Astrocyte of the hippocampus (primary cell): Measurements from ENCODE around the gene PLXDC1.
"Not testable (repeated sequence)": the region's sequence is repeated elsewhere in the genome, so short reads cannot be mapped to it uniquely, and the experiment has no call there.

Experiments used
- DNase-seq: peaks from one replicate; pipeline ENCODE4 v3.0.0; 2011; ENCODE audit warnings: low read depth, low spot score

The PLXDC1 gene

DNA sequence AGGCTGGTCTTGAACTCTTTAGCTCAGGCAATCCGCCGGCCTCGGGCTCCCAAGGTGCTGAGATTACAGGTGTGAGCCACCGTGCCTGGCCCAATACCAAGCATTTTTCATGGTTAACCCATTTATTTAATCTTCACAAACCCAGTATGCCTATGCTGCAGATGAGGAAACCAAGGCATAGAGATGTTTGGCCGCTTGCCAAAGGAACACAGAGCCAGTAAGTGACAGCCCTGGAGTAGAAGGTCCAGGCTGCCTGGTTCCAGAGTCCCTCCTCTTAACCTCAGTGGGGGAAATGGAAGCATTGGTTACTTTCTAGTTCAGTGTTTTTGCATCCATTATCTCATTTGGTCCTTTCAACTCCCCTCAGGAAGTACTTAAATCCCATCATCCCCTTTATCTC lies 29.9 kb upstream of the PLXDC1 start:
- DNase-seq: no peak

DNA sequence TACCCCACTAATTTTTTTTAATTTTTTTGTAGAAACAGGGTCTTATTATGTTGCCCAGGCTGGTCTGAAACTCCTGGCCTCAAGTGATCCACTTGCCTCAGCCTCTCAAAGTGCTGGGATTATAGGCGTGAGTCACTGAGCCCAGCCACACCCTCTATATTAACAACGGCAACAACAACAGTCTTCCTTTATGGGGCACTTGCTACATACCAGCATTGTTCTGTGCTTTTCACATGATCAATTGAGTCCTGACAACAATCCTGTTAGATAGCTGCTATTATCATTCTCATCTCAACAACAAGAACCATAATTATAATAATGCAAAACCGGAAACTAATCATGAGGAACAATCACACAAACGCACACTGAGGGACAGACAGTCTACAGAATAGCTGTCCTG lies 27.1 kb upstream of the PLXDC1 start:
- peak; percentile 34 for DNase-seq

DNA sequence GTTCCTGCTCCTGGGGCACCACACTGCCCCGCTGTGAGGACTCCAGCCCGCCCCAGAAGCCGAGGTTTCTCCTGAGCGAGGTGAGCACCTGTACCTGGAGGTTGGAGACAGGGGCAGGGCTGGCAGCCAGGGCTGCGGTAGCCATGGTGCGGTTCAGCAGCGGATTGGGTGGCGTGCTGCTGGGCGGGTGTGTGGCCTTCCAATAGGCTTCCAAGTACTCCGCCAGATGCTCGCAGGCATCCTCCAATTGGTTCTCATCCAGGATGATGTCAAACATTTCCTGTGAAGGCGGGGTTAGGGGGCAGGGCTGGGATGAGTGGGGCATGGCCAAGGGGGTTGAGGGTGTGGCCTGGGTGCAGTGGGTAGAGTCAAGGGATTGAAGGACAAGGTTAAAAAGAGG lies 25.8 kb upstream of the PLXDC1 start:
- DNase-seq: no peak

DNA sequence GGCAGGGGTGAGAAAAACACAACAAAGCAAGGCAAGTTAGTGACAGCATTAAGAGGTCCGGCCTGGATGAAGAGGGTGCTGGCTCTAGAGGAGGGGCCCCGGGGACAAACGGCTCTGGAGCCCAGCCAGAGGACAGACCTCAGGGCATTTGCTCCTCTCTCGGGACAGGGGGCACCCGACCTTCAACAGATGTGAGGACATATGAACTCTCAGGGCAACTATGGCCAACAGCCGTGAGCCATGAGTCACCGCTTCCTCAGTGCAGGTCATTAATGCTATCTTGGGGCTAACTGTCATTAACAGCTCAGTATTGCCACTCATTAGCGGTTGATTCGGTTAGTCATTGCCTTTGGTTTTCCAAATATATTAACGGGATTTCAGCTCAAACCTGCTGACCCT lies 24.3 kb upstream of the PLXDC1 start:
- peak; percentile 27 for DNase-seq

DNA sequence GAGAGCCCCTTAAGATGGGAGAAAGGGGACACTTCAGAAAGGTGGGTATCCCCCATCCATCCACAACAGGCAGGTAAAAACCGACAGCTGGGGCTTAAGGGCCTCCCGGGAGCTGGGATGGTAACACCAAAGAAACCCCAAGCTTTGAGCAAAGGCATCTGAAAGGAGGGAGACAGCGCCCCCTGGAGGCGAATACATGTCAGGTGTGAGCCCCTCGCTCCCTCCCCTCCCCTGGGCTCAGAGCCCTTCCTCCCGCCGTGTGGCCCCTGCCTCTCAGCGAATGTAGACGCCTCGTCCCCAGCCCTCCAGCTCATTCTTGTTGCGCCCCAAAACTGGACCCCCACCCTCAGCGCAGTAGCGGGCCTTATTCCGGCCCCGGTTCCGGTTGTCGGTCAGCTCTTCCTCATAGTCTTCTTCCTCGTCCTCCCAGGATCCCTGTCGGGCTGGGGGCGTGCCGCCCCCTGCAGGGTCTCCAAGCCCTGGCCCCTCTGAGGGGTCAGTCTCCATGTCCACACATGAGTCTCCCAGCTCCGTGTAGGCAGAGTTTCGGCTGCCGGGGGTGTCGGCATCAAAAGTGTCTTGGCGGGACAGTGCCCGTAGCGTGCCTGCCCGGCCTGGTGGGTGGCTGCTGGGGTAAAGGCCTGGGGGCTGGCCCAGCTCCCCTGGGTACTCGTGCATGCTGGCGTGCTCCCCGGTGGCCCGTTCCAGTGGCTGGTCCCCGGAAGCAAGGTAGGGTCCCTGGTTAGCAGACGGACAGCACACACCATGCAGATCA lies 23.7 kb upstream of the PLXDC1 start:
- peak; percentile 73 for DNase-seq

DNA sequence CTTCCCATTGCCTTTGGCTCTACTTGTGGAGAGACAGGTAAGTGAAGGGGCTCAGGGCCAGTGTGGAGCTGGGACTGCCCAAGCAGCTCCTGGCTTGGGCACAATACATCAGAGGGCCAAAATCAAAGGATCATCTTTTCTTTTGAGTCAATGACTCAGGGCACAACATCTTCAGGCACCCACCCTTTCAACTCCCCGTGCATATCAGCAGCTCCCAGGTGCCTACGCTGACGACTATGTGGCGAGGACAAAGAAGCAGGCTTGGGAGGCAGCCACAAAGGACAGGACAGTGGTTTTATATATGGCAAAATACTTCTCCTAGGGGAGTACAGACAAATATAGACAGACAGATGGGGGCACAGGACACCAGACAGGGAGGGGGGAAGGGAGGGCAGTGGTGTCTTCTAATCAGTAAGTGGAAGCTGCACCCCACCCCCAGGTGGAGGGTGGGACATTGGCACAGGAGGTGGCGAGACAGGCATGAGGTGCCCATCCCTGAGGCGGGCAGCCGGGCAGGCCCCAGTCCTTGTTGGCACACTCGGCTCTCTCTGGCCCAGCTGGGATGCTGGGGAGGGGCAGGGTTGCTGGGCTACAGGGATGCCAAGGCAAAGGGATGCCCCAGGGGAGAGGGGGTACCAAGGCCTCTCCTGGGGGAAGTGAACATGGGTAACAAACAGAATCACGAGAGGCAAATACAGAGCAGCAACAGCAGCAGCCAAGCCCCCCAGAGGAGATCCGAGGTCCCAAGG lies 22.3 kb upstream of the PLXDC1 start:
- DNase-seq: no peak

DNA sequence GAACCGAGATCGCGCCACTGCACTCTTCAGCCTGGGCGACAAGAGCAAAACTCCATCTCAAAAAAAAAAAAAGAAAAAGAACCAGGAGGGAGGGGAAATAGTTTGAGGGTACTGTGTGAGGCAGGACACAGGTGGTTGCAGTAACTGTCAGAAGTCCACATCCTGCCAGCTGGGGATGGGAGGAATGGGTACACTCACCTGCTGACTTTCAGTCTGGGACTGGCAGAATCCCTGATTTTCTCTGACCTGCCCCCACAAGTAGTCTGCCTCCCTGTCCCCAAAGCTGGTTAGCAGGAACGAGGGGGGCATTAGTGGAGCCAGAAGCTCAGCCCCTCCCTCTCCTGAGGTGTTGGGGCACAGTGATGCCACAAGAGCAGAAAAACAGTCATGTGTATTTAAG lies 21.6 kb upstream of the PLXDC1 start:
- DNase-seq: no peak

DNA sequence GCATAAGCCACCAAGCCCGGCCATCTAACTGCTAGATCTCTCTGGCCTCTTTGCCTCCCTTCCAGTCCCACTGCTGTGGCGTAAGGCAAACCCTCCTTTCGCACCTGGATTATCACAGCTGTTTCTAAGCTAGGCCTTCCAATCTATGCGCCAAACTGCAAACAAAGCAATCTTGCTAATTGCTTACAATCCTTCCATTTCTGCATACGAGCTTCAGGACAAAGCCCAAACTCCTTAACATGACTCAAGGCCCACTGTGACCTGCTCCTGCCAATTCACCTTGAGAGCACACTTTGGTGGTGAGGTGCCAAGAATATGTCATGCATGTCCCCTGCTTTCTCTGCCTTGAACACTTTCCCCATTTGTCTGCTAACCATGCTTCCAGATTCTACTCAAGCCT lies 20.5 kb upstream of the PLXDC1 start:
- DNase-seq: no peak

DNA sequence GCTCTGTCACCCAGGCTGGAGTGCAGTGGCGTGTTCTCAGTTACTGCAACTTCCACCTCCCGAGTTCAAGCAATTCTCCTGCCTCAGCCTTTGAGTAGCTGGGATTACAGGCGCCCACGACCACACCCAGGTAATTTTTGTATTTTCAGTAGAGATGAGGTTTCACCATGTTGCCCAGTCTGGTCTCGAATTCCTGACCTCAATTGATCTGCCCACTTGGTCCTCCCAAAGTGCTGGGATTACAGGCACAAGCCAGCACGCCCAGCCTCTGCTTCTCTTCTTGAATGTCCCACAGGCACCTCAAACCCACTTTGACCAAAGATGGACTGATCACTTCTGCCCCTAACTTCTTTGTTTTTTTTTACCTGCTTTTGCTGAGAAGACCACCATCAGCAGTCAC lies 19.1 kb upstream of the PLXDC1 start:
- DNase-seq: no peak

DNA sequence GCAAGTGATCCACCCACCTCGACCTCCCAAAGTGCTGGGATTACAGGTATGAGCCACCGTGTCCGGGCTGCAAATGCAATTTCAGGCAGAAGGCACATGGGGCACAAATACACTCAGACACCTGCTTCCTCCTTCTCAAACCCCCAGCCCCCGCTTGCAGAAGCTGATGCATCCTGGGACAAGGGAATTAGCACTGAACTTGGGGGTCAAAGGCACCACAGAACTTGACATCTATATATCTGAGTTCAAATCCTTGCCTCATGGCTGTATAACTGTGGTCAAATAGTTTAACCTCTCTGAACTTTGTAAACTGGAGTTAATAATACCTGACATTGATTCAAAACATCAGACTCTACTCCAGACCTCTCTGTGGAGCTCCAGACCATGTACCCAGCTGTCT lies 18.7 kb upstream of the PLXDC1 start:
- no peak for DNase-seq

DNA sequence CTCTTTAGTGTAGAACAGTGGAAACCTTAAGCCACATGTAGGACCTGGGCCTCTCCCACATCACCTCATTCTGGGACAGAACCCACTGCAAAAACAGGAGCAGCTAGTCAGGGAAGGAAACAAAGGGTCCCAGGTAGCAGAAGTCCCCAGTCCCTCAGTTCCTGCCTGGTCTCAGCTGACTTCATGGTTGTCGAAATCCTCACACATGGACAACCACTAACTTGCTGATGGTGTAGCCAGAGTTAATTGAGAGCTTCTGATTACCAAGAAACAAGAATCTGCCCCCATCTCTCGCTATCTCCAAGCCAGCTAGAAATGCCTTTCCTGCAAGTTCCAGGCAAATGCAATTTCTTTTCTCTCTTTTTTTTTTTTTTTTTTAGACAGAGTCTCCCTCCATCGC lies 18.1 kb upstream of the PLXDC1 start:
- DNase-seq: no peak

DNA sequence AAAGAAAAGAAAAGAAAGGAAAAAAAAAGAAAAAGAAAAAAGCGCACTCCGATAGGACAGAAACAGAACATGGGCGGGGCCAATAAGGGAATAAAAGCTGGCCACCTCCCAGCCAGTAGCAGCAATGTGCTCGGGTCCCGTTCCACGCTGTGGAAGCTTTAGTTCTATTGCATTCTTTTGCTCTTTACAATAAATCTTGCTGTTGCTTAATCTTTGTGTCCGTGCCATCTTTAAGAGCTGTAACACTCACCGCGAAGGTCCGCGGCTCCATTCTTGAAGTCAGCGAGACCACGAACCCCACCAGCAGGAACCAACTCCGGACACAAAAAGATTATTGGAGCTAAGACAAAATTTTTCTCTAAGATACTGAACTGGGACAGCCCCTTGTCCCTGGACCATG lies 17.7 kb upstream of the PLXDC1 start:
- DNase-seq: no peak

DNA sequence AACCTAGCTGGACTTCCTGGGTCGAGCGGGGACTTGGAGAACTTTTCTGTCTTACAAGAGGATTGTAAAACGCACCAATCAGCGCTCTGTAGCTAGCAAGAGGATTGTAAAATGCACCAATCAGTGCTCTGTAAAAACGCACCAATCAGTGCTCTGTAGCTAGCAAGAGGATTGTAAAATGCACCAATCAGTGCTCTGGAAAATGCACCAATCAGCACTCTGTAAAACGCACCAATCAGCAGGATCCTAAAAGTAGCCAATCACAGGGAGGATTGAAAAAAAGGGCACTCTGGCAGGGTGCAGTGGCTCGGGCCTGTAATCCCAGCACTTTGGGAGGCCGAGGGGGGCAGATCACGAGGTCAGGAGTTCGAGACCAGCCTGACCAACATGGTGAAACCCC lies 17.1 kb upstream of the PLXDC1 start:
- not testable (repeated sequence) for DNase-seq

DNA sequence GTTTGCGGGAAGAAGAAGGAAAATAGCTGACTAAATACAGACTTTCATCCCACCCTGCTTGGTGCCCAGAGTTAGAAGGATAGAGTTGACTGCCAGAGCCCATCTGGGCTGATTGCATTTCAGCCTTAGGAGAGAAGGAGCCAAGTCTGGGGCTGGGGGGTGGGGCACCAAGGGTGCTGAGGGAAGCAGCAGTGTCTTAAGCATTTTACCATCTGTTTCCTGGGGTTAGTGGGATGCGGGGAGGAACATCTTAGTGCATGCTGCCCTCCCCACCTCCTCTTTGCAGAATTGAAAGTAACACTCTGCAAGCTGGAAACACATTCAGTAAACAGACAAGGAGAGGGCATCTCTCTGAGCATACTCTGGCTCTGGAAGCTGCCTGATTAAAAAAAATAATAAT lies 16.0 kb upstream of the PLXDC1 start:
- DNase-seq: no peak

DNA sequence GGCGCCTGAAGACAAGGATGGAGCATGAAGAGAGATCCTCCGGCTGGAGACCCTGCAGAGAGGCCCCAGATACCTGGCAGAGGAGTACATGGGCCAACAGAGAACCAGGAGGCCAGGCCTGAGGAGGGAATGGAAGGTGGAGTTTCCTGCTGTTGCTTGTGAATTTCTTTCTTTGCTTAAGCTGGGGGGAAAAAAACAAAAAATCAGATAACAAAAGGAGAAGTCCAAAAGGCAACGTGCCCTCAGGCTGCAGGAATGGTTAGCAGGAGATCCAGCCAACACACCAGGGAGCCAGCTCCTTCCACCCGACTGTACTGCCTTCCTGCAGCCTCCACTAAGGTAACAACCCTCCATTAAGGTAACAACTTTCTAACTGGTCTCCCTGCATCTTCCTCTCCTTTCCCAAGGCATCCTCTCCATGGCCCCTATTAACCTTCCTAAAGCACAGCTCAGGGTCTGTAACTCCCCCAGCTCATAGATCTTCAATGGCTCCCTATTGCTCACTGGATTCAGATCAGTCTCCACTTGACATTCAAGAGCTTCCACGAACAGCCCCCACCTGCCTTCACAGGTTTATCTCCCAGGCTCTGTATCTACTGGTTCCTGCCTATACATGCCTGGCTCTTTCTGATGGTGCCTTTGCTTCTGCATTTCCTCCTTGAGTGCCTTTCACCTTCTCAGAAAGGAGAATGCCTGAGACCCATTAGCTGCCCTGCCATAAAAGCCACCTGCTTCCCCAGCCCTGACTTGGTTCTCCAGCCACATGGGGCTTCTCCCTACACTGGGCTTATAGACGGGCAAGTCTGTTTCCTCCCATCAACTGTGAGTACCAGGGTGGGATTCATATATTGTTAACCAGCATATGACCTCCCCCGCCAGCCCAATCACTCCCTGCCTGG lies 15.2 kb upstream of the PLXDC1 start:
- no peak for DNase-seq

DNA sequence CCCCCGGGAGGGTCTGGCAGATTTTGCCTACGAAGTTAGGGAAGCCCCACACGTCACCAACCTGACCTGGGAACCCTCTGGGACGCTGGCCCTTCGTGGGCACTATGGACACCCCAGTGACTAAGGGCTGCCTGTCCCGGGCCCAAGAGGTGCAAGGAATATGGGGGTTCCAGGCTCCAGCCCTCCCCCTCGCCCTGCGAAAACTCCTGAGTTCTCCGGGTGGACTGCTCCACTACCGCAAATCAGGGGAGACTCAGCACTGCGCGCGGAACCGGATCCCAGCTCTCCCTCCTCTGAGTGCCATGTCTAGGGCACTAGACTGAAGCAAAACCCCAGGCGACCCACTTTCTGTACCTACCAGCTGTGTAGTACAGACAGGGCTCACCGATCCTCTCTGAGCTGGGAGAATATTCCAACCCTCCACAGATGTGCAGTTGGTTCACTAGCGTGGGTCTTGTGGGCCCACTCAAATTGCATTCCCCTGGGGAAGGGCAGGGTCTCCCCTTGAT lies 14.5 kb upstream of the PLXDC1 start, which contains the start of gene ARL5C:
TSS of gene ARL5C (minus strand) at position 321 of the 509 bp plus-strand sequence. CDS start 401 bp downstream, outside the sequence.
- no peak for DNase-seq

DNA sequence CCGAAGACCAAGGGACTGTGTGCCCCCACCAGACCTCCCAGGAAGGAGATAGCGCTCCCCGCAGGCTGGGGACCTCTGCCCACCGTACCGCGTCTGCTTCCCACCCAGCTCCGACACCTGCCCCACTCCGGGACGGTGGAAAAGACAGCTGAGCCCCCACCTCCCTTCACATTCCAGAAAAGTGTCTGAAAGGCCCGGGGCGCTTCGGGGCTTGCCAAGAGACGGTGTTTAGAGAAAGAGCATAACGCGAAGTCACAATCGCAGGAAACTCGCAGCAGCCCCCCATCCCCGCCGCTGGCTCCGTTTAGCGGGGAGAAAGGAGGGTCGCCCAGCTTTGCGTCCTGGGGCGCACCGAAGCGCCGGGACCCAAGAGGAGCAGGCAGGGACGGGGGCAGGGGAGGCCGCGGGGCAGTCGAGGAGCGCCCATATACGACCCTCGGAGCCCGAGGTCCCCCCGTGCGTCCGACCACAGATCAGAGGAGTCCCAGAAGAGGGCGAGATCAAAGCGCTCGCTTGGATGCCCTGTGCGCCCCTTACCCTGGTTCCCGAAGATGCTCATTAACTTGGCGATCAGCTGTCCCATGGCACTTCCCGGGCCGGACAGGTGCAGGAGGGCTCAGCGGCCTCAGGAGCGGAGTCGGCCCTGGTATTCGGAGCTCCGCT lies 13.9 kb upstream of the PLXDC1 start:
- no peak for DNase-seq

DNA sequence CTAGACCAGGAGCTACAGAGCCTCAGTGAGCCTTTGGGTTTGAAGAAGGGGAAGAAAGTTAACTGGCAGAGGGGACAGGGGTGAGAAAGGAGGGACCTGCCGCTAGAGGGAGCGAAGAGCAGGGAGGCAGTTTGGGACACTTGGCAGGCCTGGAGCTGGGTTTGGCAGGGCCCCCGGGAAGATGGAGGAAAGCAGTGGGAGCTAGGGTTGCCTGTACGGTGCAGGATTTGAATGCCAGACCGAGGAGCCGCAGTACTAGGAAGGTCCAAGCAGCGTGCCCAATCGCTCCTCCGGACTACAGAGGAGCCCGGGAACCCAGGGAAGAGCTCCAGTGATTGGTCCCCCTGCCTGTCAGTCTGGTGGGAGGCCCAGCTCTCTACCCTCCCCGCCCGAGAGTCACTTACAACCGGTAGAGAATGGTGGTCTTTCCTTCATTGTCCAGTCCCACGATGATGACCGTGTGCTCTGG lies 13.3 kb upstream of the PLXDC1 start:
- DNase-seq: peak; percentile 92

DNA sequence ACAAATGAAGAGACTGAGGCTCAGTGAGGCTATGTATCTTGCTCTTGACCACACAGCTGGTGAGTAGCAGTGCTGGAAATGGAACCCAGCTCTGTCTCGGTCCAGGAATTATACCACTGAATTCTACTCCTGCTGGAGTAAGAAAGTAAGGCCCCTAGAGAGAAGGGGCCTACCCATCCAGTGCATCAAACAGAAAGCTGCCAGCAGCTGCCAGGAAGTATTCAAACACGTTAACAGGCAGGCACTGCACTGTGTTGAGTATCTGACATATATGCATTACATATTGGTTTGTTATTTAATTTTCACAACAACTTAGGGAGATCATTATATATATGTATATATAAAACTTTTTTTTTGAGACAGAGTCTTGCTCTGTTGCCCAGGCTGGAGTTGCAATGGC lies 10.5 kb upstream of the PLXDC1 start:
- no peak for DNase-seq

DNA sequence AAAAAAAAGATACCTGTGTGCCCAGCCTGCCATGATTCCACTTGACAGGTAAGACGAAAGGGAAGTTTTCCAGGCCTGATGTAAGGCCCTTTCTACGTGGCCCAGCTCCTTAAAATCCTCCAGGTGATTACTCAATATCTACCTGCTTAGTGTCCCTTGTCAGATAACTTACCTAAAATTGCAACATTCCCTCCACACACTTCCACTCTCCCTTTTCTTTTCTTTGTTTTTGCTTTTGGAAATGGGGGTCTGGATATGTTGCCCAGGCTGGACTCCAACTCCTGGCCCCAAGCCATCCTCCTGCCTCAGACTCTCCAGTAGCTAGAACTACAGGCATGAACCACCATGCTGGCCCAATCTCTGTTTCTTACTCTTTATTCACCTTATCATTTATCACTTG lies 7.2 kb upstream of the PLXDC1 start:
- no peak for DNase-seq

DNA sequence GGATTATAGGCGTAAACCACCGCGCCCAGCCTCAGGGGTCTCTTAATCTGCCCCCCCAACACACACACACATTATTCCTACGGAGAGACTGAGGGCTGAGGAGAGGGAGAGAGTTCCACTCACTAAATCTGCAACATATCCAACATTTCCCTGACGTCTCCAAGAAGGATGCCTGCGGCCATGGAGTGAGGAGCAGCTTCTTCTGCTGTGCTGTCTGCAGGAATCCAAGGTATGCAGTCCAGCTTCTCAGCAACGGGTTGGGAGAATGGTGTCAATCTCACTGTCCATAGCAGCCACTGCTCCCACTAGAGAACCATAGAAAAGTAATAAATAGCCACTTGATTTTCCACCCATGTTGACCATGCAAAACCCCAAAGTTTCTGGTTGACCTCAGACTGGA lies 5.1 kb upstream of the PLXDC1 start:
- no peak for DNase-seq
